Activated CD8-positive, alpha-beta memory T cell treated with anti-CD3 and anti-CD28 coated beads for 36 hours (primary cell): ENCODE data around the gene UBE2QL1. TPM values are rescaled to one million over a fixed set of nuclear protein-coding genes. Genes with fewer than 3 reads are reported as not detected.

Source experiments
- CTCF ChIA-PET: fragments of 350-600 bp; sonication (Branson Sonifier 250); formaldehyde crosslinking; loops from one replicate; lab custom pipeline; 2021; ENCODE audit warnings: antibody characterized with exemption; lab: Charles Lee
- POLR2A ChIA-PET: fragments of 350-600 bp; sonication (Branson Sonifier 250); formaldehyde crosslinking; loops from one replicate; lab custom pipeline; 2021; ENCODE audit warnings: antibody characterized with exemption; lab: Charles Lee
- total RNA-seq, 2 experiments: library from RNA; stranded (reverse); gene quantifications; one replicate each; pipeline ENCODE4 v1.2.3, GENCODE V29; 2021

Gene UBE2QL1
- total RNA-seq, 2 experiments from 2014 or later = not detected

DNA sequence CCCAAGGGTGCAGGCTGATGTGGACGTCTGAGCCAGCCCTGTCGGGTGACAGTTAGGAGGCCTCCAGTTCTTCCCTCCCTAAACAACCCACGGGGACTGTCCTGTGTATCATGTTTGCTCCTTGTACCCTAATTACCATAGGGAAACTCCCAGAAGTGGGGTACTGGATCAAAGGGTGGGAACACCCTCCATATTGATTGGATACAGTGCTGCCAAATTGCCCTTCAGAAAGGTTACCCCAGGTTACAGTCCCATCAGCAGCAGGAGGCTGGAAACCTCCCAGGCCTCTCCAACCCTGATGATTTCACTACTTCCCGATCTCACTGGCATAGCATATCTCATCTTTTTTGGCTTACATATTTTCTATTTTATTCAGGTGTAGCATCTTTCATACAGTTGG is 22.0 kb downstream of the UBE2QL1 start:
- CTCF ChIA-PET = no interaction called here
- POLR2A ChIA-PET = no interaction called here

DNA sequence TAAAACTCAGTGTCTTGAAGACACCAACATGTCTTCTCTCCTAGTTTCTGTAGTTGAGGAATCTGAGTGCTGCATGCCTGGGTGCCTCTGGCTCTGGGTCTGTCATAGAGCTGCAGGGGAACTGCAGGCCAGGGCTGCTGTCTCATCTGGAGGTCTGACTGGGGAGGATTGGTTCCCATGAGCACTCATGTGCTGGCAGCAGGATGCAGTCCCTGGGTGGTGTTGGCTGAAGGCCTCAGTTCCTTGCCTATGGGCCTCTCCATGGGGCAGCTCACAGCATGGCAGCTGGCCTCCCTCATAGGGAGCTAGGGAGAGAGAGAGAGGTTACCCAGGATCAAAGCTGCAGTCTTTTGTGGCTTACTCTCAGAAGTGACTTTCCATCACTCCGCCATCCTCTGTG is 22.6 kb downstream of the UBE2QL1 start:
- CTCF ChIA-PET = no interaction called here
- POLR2A ChIA-PET = no interaction called here

DNA sequence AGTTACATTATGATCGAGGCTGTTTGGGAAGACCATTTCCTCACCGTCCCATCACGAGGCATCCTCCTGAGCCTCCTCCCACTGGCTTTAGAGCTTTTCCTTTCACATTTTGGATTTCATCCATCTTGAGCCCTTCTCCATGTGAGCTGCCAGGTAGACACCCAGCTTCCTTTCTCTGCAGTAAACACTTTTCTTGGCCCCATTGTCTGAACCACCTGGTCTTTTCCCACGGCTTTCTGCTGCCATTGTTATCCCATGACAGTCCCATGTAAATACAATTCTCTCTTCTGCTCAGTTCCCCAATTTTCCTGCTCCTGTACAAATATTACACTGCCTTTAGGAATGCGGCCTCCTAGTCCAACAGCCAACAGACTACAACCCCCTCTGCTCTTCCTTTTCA is 24.1 kb downstream of the UBE2QL1 start:
- POLR2A ChIA-PET = no interaction called here
- CTCF ChIA-PET = no interaction called here

DNA sequence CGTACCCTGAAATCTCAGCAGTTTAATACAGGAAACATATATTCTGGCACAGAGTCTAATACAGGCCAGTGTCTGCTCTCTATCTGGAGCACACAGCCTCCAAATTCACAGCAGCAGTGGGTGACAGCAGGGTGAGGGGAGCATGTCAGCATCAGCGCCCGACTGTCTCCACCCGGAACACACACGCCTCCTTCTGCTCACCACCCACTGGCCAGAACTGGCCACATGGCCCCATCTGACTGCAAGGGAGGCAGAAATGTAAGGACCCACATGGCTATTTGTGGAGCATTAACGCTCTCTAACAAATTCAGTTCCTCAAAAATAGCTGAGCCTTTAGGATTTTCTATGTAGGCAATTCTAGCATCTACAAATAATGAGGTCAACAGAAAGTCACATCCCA is 24.6 kb downstream of the UBE2QL1 start:
- ChIA-PET POLR2A (no interaction called here), CTCF (no interaction called here)

DNA sequence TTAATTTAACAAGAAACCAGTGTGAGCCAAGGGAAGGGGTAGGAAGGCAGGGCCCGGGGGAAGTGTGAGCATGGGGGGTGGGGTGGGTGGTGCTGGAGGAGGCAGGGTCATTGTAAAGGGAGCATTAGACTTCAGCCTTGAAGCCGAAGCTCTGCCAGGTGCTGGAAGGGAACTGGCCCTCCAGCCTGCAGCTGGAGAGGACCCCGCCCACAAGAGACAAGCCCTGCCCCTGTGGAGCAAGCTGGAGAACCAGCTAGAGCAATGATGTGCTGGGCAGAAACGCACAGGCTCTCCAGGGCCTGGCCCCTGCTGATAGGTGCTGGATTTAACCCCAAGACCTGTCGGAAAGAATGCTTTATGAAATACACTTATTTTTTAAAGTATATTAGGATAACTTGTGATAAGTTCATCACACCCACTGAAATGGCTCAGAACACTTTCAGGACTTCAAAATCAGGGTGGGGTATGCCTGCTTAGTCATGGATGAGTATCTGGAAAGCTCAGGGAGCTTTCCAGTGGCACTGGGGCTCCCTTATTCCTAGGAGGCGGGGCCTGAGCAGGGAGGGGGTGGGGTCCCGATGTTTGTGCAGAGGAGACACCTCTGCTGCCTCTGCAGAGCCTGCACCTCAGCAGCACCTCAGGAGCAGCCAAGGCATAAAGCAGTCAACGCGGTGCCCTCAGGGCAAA is 27.1 kb downstream of the UBE2QL1 start:
- ChIA-PET POLR2A (no interaction called here), CTCF (no interaction called here)

DNA sequence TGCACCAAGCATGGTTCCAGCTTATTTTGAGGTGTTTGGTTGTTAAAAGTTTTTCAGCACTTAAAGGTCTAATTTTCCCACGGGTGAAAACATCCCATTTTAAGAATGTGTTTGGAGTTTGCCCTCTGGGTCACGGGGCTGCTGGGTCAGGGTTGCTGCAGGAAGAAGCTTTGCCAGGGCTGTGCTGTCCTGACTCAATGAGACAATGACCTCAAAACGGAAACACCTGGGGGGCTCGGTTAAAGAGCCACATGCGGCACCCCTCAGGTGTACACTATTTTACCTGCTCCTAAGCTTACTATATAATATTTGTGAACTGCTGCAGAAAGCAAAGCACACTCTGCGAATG is 27.6 kb downstream of the UBE2QL1 start:
- POLR2A ChIA-PET = no interaction called here
- CTCF ChIA-PET = no interaction called here

DNA sequence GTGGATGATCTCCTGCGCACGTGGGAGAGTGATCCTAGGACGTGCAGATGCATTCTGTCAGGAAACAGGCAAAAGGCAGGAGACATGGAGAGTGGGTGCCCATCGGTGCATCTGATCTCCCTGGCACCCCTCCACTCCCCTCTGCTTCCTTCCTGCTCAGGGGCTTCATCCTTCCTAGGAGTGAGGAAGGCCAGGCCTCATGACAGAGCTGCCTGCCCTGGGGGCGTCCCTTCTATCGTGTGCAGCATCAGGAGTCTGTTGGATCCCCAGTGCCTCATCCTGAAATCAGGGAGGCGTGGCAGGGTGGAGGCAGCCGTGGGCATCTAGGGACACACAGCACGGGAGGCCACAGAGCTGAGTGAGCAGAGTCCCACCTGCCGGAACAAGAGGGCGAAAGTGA is 30.1 kb downstream of the UBE2QL1 start:
- ChIA-PET CTCF (no interaction called here), POLR2A (no interaction called here)

DNA sequence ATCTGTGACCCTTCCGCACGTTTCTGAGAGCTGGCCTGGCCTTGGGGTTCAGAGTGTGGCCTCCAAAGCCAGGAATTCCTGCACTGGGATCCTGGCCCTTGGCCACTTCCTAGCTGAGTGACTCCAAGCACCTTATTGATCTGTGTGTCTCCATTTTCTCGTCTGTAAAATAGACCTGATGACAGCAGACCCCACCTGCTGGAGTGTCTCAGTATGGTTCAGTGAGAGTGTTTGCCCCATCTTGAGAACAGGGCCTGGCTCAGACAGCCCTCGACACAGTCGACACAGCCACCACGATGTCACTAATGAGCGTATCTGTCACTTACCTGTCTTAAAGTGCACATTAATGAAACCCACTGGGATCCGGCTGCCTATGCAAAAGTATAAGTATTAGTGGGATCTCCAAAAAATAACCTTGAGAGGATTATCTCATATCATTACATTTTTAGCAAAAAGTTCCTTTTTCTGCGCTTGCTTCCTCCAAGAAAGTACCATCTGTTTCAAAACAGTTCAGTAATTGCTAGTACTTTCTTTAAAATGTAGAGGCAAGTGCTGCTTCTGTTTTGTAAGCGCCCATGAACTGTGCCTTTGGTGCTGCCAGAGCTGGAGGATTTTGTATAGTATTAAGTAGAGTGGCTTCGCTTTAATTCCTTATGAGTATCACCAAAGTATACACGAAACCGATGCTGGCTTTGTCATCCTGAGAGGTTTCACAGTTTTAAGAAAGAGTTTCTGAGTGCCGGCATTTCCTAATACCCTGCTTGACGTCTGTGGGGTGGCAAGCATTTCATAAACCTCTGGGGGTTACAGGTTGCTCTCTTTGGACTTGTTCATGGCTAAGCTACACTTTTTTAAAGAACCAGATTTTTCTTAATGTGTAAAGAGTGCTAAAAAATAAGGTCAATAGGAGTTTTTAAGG is 31.7 kb downstream of the UBE2QL1 start:
- POLR2A ChIA-PET = no interaction called here

DNA sequence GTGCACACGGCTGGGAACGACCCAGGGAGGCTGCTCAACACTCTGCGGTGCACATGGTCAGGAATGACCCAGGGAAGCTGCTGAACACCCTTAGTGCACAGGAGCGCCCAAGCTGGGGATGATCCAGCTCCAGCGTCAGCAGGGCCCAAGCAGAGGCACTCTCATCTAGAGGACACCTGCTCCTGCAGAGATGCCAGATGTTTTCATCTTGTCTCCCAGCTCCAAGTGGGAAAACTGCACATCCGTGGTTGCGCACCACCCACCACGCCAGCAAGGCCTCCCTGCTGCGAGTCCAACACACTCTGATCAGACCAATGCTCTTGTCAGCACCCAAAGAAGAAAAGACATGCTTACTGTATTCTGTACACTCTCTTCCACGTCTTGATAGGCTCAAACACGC is 34.1 kb downstream of the UBE2QL1 start:
- ChIA-PET POLR2A (no interaction called here), CTCF (no interaction called here)

More for the DNA sequence above, 31.7 kb downstream of the UBE2QL1 start:
- CTCF ChIA-PET = no interaction called here

DNA sequence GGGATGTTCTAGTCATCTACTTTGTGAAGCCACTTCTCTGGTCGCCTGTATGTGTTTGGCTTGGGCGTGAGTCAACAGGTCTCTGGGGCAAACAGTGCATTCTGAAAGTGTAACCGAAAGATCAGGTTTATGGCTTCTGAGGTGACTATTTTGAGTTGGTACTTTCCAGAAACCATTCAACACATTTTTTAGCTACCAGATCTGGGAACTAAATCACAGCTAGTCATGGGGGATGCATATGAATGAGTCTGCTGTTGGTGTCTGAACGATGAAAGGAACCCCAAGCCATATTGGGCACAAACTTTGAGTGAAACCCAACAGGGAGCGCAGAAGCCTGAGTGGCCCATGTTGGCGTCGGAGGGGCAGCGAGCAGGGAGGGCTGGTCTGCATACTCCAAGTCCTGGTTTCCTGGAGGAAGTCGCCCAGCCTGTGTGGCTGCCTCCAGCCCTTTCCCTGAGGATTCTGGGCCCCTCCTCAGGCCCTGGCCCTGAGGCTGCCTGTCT is 35.3 kb downstream of the UBE2QL1 start:
- ChIA-PET POLR2A (no interaction called here), CTCF (interaction anchor here (0.8 kb wide), 1 partner anchor 34 kb away, joined by 3 read pairs; no protein-coding TSS in a partner anchor)

DNA sequence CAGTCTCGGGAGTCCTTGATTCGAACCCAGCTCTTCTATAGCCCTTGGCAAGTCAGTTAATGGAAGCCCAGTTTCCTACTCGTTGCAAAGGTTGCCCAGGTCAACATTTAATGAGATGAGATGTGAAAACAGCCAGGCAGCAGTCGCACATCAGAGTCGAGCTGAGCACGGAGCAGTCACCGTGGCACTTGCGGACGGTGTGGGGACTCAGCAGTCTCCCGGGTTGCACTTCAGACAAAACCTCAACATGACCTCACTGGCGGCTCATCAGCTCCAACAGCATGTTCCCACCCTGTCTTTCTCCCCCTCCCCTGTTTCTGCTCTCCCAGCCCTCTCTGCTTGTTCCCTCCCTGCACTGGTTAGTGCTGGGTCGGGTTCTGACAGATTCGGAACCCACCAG is 35.8 kb downstream of the UBE2QL1 start:
- ChIA-PET POLR2A (no interaction called here), CTCF (interaction anchor here (0.8 kb wide), 1 partner anchor 34 kb away, joined by 3 read pairs; no protein-coding TSS in a partner anchor)

DNA sequence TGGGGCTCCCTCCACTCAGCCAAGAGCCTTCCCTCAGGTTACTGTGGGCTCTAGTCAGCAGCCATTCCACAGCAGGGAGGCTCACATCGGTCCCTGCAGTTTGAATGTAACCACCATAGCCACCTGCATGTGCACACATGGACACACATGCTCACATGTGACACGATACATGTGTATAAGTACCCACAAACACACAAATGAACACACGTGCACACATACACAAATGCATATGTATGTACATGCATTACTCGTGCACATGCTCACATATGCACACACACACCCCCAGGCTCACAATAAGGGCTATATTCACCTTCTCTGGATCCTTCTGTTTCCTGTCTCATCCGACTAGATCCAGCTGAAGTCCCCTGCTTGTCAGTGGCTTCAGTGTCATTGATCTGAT is 36.2 kb downstream of the UBE2QL1 start:
- ChIA-PET CTCF (interaction anchor here (0.8 kb wide), 1 partner anchor 34 kb away, joined by 3 read pairs; no protein-coding TSS in a partner anchor), POLR2A (no interaction called here)

DNA sequence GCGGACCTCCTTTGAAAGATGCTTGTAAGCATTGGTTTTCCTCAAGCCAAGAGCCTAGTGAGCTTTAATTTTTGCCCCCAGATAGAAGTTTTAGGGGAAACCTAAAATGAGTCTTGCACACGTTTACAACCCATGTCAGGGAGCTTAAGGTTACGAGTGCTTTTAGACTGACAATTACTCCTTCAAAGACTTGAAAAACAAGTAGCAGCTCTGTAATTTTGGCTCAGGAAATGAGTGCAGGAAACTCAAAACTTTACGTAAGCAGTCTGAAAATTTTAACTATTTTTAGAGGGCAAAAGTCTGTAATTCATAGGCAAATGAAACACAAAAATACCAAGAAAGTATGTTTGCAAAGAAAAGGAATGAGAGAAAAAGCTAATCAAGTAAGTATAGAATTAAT is 36.8 kb downstream of the UBE2QL1 start:
- CTCF ChIA-PET = no interaction called here
- POLR2A ChIA-PET = no interaction called here

DNA sequence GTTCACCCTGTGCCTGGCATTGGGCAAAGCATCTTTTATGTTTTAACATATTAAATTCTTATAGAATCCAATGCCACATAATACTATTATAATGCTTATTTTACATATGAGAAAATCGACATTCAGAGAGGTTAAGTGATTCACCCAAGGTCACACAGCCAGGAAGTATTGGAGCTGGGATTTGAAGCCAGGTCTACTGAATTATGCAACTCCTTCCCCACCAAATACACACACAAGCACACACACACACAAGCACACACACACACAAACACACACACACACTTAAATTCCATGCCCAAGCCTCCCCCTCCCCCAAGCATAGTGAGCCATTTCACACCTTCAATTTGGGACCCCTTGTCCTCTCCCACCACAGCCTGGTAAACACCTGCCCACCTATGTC is 37.4 kb downstream of the UBE2QL1 start:
- ChIA-PET POLR2A (no interaction called here), CTCF (interaction anchor here (0.6 kb wide), 1 partner anchor 101 kb away, joined by 5 read pairs; no protein-coding TSS in a partner anchor)

DNA sequence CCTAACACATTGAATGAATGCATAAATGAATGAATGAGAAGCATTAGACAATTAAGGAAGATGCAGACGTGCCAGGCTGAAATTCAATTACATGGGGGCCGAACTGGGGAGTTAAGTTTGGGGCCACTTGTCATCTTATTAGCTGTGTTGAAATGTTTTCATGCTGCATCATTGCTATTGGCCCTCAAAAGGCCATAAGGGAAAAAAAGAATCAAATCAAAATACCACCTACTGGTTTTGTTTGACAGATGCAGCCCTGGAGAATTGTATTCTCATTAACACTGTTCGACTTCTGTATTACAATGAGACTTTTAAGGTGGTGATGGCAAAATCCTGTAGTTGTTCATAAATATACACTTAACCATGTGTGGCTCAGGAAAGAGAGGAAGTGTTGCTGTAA is 38.4 kb downstream of the UBE2QL1 start:
- ChIA-PET POLR2A (no interaction called here), CTCF (interaction anchor here (0.5 kb wide), 1 partner anchor 1918 kb away, joined by 4 read pairs; no protein-coding TSS in a partner anchor)

DNA sequence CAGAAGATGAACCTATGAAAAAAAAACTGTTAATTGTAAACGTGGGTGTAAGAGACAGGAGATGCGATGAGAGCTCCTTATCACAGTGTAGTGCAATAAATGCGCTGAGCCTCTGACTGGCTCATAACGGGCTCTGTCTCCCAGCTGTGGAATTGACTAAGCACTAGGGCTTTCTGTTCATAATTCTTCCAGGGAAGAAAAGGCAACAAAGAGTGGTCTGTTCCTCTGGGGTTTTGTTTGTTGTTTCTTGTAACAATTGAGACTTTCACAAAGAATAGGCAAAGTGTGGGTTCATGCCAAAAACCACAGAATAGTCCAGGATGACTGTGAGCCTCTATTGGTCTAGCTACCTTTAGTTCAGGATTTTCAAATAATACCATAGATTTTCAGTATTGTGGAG is 39.4 kb downstream of the UBE2QL1 start:
- CTCF ChIA-PET = no interaction called here
- POLR2A ChIA-PET = interaction anchor here (1.0 kb wide), 1 partner anchor 110 kb away, joined by 3 read pairs; the partner anchor contains the start of gene MED10

DNA sequence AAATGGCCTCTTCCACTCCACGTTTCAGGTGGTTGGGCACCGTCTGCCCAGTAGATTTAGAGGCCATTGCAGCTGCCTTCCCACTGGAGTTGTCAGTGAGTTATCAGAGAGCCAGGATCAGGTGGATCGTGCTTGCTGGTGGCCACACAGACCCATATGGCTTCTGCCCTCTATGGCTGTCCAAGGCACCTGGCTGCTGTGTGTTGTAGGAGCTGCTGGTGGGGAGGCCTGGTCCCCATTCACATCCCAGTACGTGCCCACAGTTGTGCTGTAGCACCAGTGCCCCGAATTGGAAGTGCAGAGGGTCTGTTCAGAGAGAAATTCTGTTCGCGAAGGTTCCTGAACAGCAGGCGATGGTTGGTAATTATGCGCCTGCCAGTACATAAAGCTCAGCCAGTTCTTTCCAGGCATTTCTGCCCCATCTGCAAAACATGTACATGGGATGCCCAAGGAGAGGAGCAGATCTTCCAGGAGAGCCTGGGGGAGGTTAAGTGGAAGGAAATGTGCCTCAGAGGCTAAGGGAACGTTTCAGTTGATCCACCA is 41.1 kb downstream of the UBE2QL1 start:
- ChIA-PET POLR2A (no interaction called here), CTCF (no interaction called here)

DNA sequence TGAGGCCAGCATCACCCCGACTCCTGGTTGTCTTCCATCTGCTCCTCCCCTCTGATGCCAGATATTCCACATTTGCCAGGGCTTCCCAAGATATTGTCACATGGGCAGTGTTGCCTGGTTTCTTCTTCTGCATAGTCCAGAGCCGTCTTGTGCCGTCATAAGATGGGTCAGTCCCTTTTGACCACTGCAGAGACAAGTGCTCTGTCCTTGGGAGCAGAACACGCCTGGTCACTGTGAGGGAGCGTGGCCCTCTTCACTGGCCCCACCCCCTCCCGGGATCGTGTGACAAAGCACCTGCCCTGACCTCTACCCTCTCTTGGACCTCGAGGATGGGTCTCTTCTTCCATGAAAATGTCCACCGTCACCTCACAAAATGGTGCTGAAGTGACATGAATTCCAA is 41.6 kb downstream of the UBE2QL1 start:
- CTCF ChIA-PET = no interaction called here
- POLR2A ChIA-PET = no interaction called here

DNA sequence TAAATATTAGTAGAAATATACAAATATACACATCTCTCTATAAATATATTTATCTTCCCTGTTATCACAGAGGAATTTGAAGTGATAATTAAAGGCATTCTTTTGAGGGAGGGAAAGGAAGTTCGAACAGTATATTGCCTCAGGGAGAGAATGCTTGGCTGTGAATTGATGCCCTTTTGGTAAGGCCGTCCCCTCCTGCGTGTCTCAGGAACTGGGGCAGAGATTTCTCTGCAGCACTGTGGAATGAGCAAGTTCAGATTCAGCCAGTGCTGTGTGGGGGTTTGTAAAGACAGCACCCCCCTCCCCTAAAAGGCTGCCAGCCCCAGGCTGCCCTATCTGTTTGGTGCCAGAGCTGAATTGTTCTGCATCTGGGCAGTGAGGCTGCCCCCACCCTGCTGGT is 42.0 kb downstream of the UBE2QL1 start:
- CTCF ChIA-PET = no interaction called here

More for the DNA sequence above, 42.0 kb downstream of the UBE2QL1 start:
- POLR2A ChIA-PET = no interaction called here
